Effector CD8-positive, alpha-beta T cell (primary cell): Measurements from ENCODE around the gene BTBD8.

Source experiments
- DNase-seq: peaks from one replicate; lab custom pipeline; 2025; lab: John Stamatoyannopoulos, UW

The BTBD8 gene

GRCh38 chr1:92091625-92092024 lies 11.5 kb downstream of the BTBD8 start:
- DNase-seq: no peak

- DNase-seq: no peak
Measured at GRCh38 chr1:92094090-92094489, 13.9 kb downstream of the BTBD8 start.

- DNase-seq: no peak
Measured at GRCh38 chr1:92094595-92094994, 14.4 kb downstream of the BTBD8 start.

GRCh38 chr1:92095874-92096273 lies 15.7 kb downstream of the BTBD8 start:
- DNase-seq: no peak

- no peak for DNase-seq
Measured at GRCh38 chr1:92096317-92096716, 16.2 kb downstream of the BTBD8 start.

GRCh38 chr1:92105546-92106081 lies 25.5 kb downstream of the BTBD8 start:
- DNase-seq: no peak

- DNase-seq: no peak
Measured at GRCh38 chr1:92108631-92109030, 28.5 kb downstream of the BTBD8 start.

GRCh38 chr1:92117526-92117925 lies 37.4 kb downstream of the BTBD8 start:
- no peak for DNase-seq

- DNase-seq: no peak
Measured at GRCh38 chr1:92118826-92119225, 38.7 kb downstream of the BTBD8 start.

- no peak for DNase-seq
Measured at GRCh38 chr1:92123868-92124267, 43.7 kb downstream of the BTBD8 start.

GRCh38 chr1:92125204-92125603 lies 45.1 kb downstream of the BTBD8 start:
- DNase-seq: no peak

- DNase-seq: no peak
Measured at GRCh38 chr1:92126088-92126487, 45.9 kb downstream of the BTBD8 start.

GRCh38 chr1:92134331-92134730 lies 54.2 kb downstream of the BTBD8 start:
- DNase-seq: no peak

- no peak for DNase-seq
Measured at GRCh38 chr1:92136341-92136740, 56.2 kb downstream of the BTBD8 start.

GRCh38 chr1:92154934-92155333 lies 74.8 kb downstream of the BTBD8 start:
- no peak for DNase-seq

- DNase-seq: no peak
Measured at GRCh38 chr1:92159593-92159992, 79.4 kb downstream of the BTBD8 start.

- no peak for DNase-seq
Measured at GRCh38 chr1:92165389-92165788, 85.2 kb downstream of the BTBD8 start.

- no peak for DNase-seq
Measured at GRCh38 chr1:92167151-92167550, 87.0 kb downstream of the BTBD8 start.

- DNase-seq: no peak
Measured at GRCh38 chr1:92168657-92169056, 88.5 kb downstream of the BTBD8 start.

- no peak for DNase-seq
Measured at GRCh38 chr1:92169214-92170005, 89.3 kb downstream of the BTBD8 start.

GRCh38 chr1:92184632-92185031 lies 104.5 kb downstream of the BTBD8 start:
- DNase-seq: no peak

GRCh38 chr1:92186081-92186480 lies 105.9 kb downstream of the BTBD8 start:
- DNase-seq: no peak

GRCh38 chr1:92188436-92189255 lies 108.5 kb downstream of the BTBD8 start:
- DNase-seq: no peak
